ENCODE measurements around the gene RRP15.

- TF ChIP-seq GATA2 (IDR thresholded peaks at IDR 0.05; ENCODE audit: low read depth, low read length) (no peak), GATA3 (IDR thresholded peaks at IDR 0.05; ENCODE audit: low read depth, low read length) (no peak)
Observed at GRCh38 chr1:218242171-218242570, 42.9 kb upstream of the RRP15 start.
